Lung microvascular endothelial cell (primary cell): Measurements from ENCODE around the gene KRTAP5-6. TPM values are rescaled to one million over a fixed set of nuclear protein-coding genes. Genes with fewer than 3 reads are reported as not detected.

Experiments used
- DNase-seq, 2 donors: peaks; one replicate each; pipeline versions ENCODE4 v3.0.0 to v3.0.0-alpha.2; 2010; ENCODE audit warnings: low read depth in 2 of 2
- total RNA-seq: library from RNA; depleted of rRNA; stranded (reverse); fragments of >200 nt; gene quantifications from 2 replicates; pipeline ENCODE4 v1.2.1, GENCODE V29; 2014

The KRTAP5-6 gene
- total RNA-seq, 1 donor from 2014 or later, result not detected

DNA sequence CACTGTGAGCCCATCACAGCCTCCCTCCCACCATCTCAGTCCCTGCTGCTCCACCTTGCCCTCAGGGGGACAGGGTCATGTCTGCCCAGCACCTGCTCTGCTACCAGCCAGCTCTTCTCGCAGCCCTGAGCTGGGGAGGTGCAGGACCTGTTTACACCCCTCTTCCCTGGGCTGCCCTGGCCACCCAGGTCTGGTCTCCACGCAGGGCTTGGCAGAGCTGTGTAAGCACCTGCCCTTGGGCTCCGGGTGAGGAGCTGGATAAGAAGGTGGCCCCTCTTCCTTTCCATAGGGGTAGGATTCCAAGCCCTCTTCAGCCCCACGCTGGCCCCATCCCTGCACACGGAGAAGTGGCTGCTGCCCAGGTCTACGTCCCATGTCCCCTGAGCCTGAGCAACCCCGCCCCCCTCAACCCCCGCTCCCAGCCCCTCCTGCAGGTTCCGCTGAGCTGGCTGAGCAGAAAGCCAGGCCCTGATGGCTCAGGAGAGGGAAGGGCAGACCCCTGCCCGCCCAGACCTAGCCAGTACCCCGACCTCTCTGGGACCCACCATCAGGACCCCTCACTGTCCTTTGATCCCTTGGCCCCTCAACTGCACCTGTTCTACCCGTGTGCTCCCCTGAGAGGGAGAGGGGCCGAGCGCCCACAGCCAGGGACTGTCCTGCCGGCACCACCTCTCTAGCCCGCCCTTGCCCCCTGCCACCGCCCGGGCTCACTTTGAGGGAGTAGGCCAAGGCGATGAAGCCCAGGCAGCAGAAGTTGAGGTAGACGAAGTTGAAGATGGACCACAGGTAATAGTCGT is 50.2 kb downstream of the KRTAP5-6 start:
- no peak for DNase-seq

Other genes with a start within 250 kb of the KRTAP5-6 start
- gene MOB2, start 210.4 kb upstream of the KRTAP5-6 start, total RNA-seq, result 36.4 and 46.0 TPM in 2 replicates
- 0.22 and 0.40 TPM in 2 replicates for gene DUSP8, start 124.9 kb upstream of the KRTAP5-6 start, total RNA-seq
- not detected in 2 replicates for gene KRTAP5-1, start 111.9 kb upstream of the KRTAP5-6 start, total RNA-seq
- not detected in 2 replicates for gene KRTAP5-2, start 98.9 kb upstream of the KRTAP5-6 start, total RNA-seq
- not detected in 2 replicates for gene KRTAP5-3, start 88.7 kb upstream of the KRTAP5-6 start, total RNA-seq
- gene KRTAP5-4, start 75.1 kb upstream of the KRTAP5-6 start, total RNA-seq, result not detected in 2 replicates
- gene KRTAP5-5, start 67.4 kb upstream of the KRTAP5-6 start, total RNA-seq, result not detected in 2 replicates
- 0.44 and 1.2 TPM in 2 replicates for gene IFITM10, start 53.4 kb downstream of the KRTAP5-6 start, total RNA-seq
- 158 and 532 TPM in 2 replicates for gene CTSD, start 66.7 kb downstream of the KRTAP5-6 start, total RNA-seq
- gene SYT8, start 137.8 kb downstream of the KRTAP5-6 start, total RNA-seq, result not detected in 2 replicates
- gene TNNI2, start 141.8 kb downstream of the KRTAP5-6 start, total RNA-seq, result not detected in 2 replicates
- under 0.01 TPM in 1 of 2 replicates, not detected in the other for gene LSP1, start 155.9 kb downstream of the KRTAP5-6 start, total RNA-seq
- gene PRR33, start 194.7 kb downstream of the KRTAP5-6 start, total RNA-seq, result not detected in 2 replicates
- not detected in 2 replicates for gene TNNT3, start 222.5 kb downstream of the KRTAP5-6 start, total RNA-seq